HG02885 (cell line): ENCODE results near the gene GZMM.

Experiments
- ATAC-seq: cut with Tn5 transposase; IDR thresholded peaks from one replicate; pipeline ENCODE4 v1.9.1; 2021; ENCODE audit warnings: mild to moderate bottlenecking; ENCODE audit not compliant: unreplicated experiment, poor library complexity

Gene GZMM

GRCh38 chr19:593505-593904 is 49.7 kb downstream of the GZMM start:
- ATAC-seq: no peak

- ATAC-seq: no peak
These were observed 50.5 kb downstream of the GZMM start for GRCh38 chr19:594265-594870.

GRCh38 chr19:595326-596262 is 51.7 kb downstream of the GZMM start:
- no peak for ATAC-seq

DNA sequence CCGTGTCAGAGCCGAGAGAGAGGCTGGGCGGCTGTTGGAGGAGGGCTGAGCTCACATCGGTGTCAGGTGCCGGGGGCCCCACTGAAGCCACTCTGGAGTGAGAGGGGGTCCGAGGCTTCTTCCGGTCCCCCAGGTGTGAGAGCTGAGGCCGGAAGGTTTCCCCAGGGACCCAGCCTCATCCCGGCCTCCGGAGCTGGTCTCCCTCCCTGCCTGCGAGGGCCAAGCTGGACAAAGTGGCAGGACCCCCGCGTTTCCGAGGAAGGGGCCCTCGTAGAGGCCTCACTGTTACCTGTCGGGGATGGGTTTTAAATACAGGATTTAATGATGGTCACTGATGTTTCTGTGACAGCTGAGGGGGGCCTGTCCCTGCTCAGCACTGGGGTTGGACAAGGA is 52.4 kb downstream of the GZMM start:
- ATAC-seq: no peak

GRCh38 chr19:597406-598315 is 53.8 kb downstream of the GZMM start:
- ATAC-seq: no peak
